Endodermal cell (in vitro differentiated cells): ENCODE measurements around the gene CDC45. TPM values are rescaled to one million over a fixed set of nuclear protein-coding genes. Genes with fewer than 3 reads are reported as not detected.

Source experiments
- DNase-seq: peaks from one replicate; pipeline ENCODE4 v3.0.0-alpha.2; 2017
- H3K27ac ChIP-seq: 2 replicates; pipeline ENCODE4 v1.5.1; 2013; ENCODE audit warnings: mild to moderate bottlenecking, low read depth, low read length, moderate library complexity
- H3K27me3 ChIP-seq: 2 replicates; pipeline ENCODE4 v1.6.1; 2013; ENCODE audit warnings: mild to moderate bottlenecking, low read length, moderate library complexity; ENCODE audit not compliant: insufficient read depth, control insufficient read depth, poor library complexity, severe bottlenecking
- H3K36me3 ChIP-seq: 2 replicates; pipeline ENCODE4 v1.7.0; 2013; ENCODE audit warnings: mild to moderate bottlenecking, low read length, moderate library complexity; ENCODE audit not compliant: control insufficient read depth, insufficient read depth
- H3K4me1 ChIP-seq: one replicate; pipeline ENCODE4 v1.7.0; 2013; ENCODE audit warnings: low read length; ENCODE audit not compliant: control insufficient read depth, insufficient read depth
- H3K4me3 ChIP-seq: 2 replicates; pipeline ENCODE4 v1.5.1; 2013; ENCODE audit warnings: mild to moderate bottlenecking, low read length, moderate library complexity
- H3K9ac ChIP-seq: 2 replicates; pipeline ENCODE4 v1.6.1; 2013; ENCODE audit warnings: mild to moderate bottlenecking, low read length, moderate library complexity; ENCODE audit not compliant: poor library complexity, severe bottlenecking; ENCODE audit errors: extremely low read depth
- H3K9me3 ChIP-seq: 2 replicates; pipeline ENCODE4 v1.6.1; 2013; ENCODE audit warnings: mild to moderate bottlenecking, low read length, moderate library complexity; ENCODE audit not compliant: control insufficient read depth
- H3K27ac Mint-ChIP-seq: 2 replicates; pipeline ENCODE4 v1.8.0; 2020; ENCODE audit warnings: mixed read lengths
- H3K27me3 Mint-ChIP-seq: 2 replicates; pipeline ENCODE4 v1.8.0; 2021; ENCODE audit warnings: mild to moderate bottlenecking, mixed read lengths; ENCODE audit not compliant: insufficient read depth
- H3K36me3 Mint-ChIP-seq: 2 replicates; pipeline ENCODE4 v1.8.0; 2020; ENCODE audit warnings: low read depth, mixed read lengths
- H3K4me1 Mint-ChIP-seq: 2 replicates; pipeline ENCODE4 v1.8.0; 2020; ENCODE audit warnings: mixed read lengths
- H3K4me3 Mint-ChIP-seq: 2 replicates; pipeline ENCODE4 v1.8.0; 2020; ENCODE audit warnings: mild to moderate bottlenecking, moderate library complexity, mixed read lengths
- H3K9me3 Mint-ChIP-seq: 2 replicates; pipeline ENCODE4 v1.8.0; 2020; ENCODE audit warnings: mild to moderate bottlenecking, mixed read lengths
- WGBS, 2 experiments: methylation state at CpG; one replicate each; pipeline versions ENCODE4 v1.1.5 to v1.1.7; 2013; ENCODE audit warnings: missing lambda C conversion rate in 2 of 2, mixed read lengths in 1 of 2; ENCODE audit not compliant: insufficient coverage in 1 of 2, insufficient read length in 1 of 2; 5-methylcytosine and 5-hydroxymethylcytosine counted together
- total RNA-seq, 2 donors: library from RNA; stranded (reverse); fragmentation: NEBNext Ultra II Directional in 1 of 2; extraction: Animal tissue kit (Norgen Biotek cat#: 25700) in 1 of 2; gene quantifications; 2 replicates in 1 of 2; 3 replicates in 1 of 2; pipeline ENCODE4 v1.2.1, GENCODE V29; 2021
- TF ChIP-seq, protein P1 (sequence below): fragments of 200-600 bp; sonication (generic); conservative IDR thresholded peaks from 2 replicates; pipeline ENCODE4 v1.5.0; 2021; ENCODE audit warnings: antibody characterized with exemption, mild to moderate bottlenecking

The CDC45 gene
- total RNA-seq, 2 donors from 2014 or later = 30.3 to 31.2 TPM

DNA sequence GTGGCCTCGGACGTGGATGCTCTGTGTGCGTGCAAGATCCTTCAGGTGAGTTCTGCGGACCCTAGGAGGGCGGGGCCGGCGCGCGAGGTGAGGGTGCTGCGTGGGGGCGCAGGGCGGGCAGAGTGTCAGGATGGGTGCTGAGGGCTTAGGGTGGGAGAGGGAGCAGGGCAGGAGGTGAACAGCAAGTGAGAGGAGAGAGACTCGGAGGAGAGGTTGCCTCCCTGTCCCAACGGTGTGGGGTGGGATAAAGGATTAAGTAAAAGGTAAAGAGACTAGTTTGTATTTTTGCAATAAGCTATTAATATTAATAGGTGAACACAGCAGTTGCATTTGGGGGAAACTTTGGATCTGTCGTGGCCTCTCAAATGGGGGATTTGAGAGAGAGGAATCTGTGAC is 451 bp downstream of the CDC45 start:
- H3K9me3 Mint-ChIP-seq = no peaks in the 10 kb centered on the region
- Histone ChIP-seq H3K27me3 (no peaks in the 10 kb centered on the region), H3K27ac (peak overlapping the region; percentile 71), H3K4me1 (no peaks in the 10 kb centered on the region), H3K9ac (peak overlapping the region; percentile 99), H3K4me3 (peak overlapping the region; percentile 93), H3K36me3 (peaks cover 32% of the 10 kb centered on the region), H3K9me3 (no peaks in the 10 kb centered on the region)
- WGBS, 2 experiments = 1% methylated on average over 13 to 15 of the region's 15 CpGs
- H3K4me3 Mint-ChIP-seq = peak overlapping the region; percentile 93
- TF ChIP-seq, protein P1, sequence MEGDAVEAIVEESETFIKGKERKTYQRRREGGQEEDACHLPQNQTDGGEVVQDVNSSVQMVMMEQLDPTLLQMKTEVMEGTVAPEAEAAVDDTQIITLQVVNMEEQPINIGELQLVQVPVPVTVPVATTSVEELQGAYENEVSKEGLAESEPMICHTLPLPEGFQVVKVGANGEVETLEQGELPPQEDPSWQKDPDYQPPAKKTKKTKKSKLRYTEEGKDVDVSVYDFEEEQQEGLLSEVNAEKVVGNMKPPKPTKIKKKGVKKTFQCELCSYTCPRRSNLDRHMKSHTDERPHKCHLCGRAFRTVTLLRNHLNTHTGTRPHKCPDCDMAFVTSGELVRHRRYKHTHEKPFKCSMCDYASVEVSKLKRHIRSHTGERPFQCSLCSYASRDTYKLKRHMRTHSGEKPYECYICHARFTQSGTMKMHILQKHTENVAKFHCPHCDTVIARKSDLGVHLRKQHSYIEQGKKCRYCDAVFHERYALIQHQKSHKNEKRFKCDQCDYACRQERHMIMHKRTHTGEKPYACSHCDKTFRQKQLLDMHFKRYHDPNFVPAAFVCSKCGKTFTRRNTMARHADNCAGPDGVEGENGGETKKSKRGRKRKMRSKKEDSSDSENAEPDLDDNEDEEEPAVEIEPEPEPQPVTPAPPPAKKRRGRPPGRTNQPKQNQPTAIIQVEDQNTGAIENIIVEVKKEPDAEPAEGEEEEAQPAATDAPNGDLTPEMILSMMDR = no peak
- H3K4me1 Mint-ChIP-seq = peaks cover 15% of the 10 kb centered on the region
- H3K36me3 Mint-ChIP-seq = peaks cover 18% of the 10 kb centered on the region
- no peaks in the 10 kb centered on the region for H3K27me3 Mint-ChIP-seq
- DNase-seq = no peak
- peak overlapping the region; percentile 100 for H3K27ac Mint-ChIP-seq

DNA sequence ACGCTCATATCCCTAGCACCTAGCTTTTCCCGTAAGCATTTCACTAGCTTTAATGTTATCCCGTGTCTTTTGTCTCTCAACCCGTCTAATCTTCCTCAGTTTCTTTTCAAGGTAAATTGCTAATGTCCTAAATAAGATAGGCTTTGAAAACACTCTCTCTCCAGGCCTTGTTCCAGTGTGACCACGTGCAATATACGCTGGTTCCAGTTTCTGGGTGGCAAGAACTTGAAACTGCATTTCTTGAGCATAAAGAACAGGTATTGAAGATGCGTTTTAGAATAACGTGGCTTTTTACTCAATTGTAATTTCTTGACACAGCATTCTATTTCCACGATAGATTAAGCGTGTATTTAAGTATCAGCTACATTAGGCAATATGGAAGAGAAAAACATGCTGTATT is 1.1 kb downstream of the CDC45 start:
- no peaks in the 10 kb centered on the region for H3K9me3 ChIP-seq
- peak overlapping the region; percentile 99 for H3K9ac ChIP-seq
- no peaks in the 10 kb centered on the region for H3K27me3 Mint-ChIP-seq
- H3K4me3 Mint-ChIP-seq = peak overlapping the region; percentile 93
- H3K27ac Mint-ChIP-seq = no peak overlapping the region
- 76 to 79% methylated on average over 10 of the region's 10 CpGs for WGBS, 2 experiments
- DNase-seq = no peak
- H3K4me1 ChIP-seq = no peaks in the 10 kb centered on the region
- H3K27ac ChIP-seq = no peak overlapping the region
- TF ChIP-seq, protein P1 = no peak
- peaks cover 20% of the 10 kb centered on the region for H3K36me3 Mint-ChIP-seq
- no peaks in the 10 kb centered on the region for H3K27me3 ChIP-seq
- H3K9me3 Mint-ChIP-seq = no peaks in the 10 kb centered on the region
- peaks cover 32% of the 10 kb centered on the region for H3K36me3 ChIP-seq
- peak overlapping the region; percentile 93 for H3K4me3 ChIP-seq
- peaks cover 15% of the 10 kb centered on the region for H3K4me1 Mint-ChIP-seq

DNA sequence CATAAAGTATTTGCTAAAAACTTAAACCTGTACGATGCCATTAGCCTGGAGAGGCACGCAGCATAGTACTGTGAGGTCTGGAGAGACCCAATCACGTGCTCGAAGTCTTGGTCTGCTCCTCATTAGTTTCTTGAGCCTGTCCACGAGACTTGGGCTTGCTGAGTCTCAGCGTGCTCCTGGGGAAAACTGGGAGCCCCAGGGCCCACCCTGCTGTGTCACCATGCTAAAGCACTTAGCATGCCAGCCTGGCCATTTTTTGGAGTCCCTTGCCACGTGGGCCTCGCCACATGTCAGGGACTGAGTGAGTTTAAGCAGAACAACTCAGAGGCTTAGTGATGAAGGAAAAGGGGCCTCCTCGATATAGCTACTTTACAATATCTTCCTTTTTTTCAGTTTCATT is 2.6 kb downstream of the CDC45 start:
- H3K27me3 Mint-ChIP-seq = no peaks in the 10 kb centered on the region
- H3K4me1 Mint-ChIP-seq = peaks cover 15% of the 10 kb centered on the region
- Histone ChIP-seq H3K4me1 (no peaks in the 10 kb centered on the region), H3K9me3 (no peaks in the 10 kb centered on the region), H3K36me3 (peaks cover 36% of the 10 kb centered on the region), H3K9ac (no peak overlapping the region), H3K4me3 (no peak overlapping the region), H3K27ac (no peak overlapping the region), H3K27me3 (no peaks in the 10 kb centered on the region)
- H3K27ac Mint-ChIP-seq = no peak overlapping the region
- H3K36me3 Mint-ChIP-seq = peaks cover 24% of the 10 kb centered on the region
- TF ChIP-seq, protein P1 = no peak
- DNase-seq = no peak
- H3K9me3 Mint-ChIP-seq = no peaks in the 10 kb centered on the region
- 94 to 98% methylated on average over 5 to 9 of the region's 9 CpGs for WGBS, 2 experiments
- no peak overlapping the region for H3K4me3 Mint-ChIP-seq
